IMR-90 (cell line): ENCODE results near the gene ANKRD13B. TPM values are rescaled to one million over a fixed set of nuclear protein-coding genes. Genes with fewer than 3 reads are reported as not detected.
A peak's percentile ranks its signal among the peaks of the same experiment; 100 is the strongest.

ENCODE experiments used
- ATAC-seq: fragments of 200-7000 bp; cut with Tn5 transposase; 2 replicates; pipeline ENCODE4 v1.9.1; 2020; ENCODE audit warnings: low read depth, mild to moderate bottlenecking, moderate library complexity
- BruUV-seq: library from RNA; stranded (reverse); fragments of 400-500 nt; replicated peaks from 2 replicates; lab custom pipeline; 2021; lab: Mats Ljungman, UMichigan
- CTCF ChIA-PET: fragments of 300-600 bp; formaldehyde crosslinking; extraction: SDS; loops from one replicate; lab custom pipeline; 2021; ENCODE audit warnings: antibody characterized with exemption; lab: Yijun Ruan, JAX
- POLR2A ChIA-PET: fragments of 300-600 bp; sonication (Branson Sonifier 250); formaldehyde crosslinking; loops from one replicate; lab custom pipeline; 2022; ENCODE audit warnings: antibody characterized with exemption; ENCODE audit not compliant: unreplicated experiment; lab: Charles Lee
- DNase-seq: peaks from one replicate; pipeline ENCODE4 v3.0.0; 2013
- H2AFZ ChIP-seq: replicated peaks from 2 replicates; pipeline ENCODE3; 2013; ENCODE audit warnings: low read length, mild to moderate bottlenecking; ENCODE audit not compliant: poor library complexity
- H2AK5ac ChIP-seq: 2 replicates; pipeline ENCODE4 v1.6.1; 2013; ENCODE audit warnings: low read depth, low read length, inconsistent platforms
- H2AK9ac ChIP-seq: replicated peaks from 2 replicates; pipeline ENCODE3; 2013; ENCODE audit warnings: mild to moderate bottlenecking, low read depth, low read length, moderate library complexity; ENCODE audit not compliant: poor library complexity
- H2BK120ac ChIP-seq: 2 replicates; pipeline ENCODE4 v1.6.1; 2013; ENCODE audit warnings: low read depth, low read length, inconsistent platforms
- H2BK15ac ChIP-seq: 3 replicates; pipeline ENCODE4 v1.6.1; 2013; ENCODE audit warnings: low read depth, low read length, inconsistent platforms
- H2BK20ac ChIP-seq: 2 replicates; pipeline ENCODE4 v1.6.1; 2013; ENCODE audit warnings: low read depth, mild to moderate bottlenecking, inconsistent platforms, low read length, moderate library complexity
- H2BK5ac ChIP-seq: 2 replicates; pipeline ENCODE4 v1.6.1; 2013; ENCODE audit warnings: mild to moderate bottlenecking, low read depth, low read length, inconsistent platforms; ENCODE audit not compliant: poor library complexity, severe bottlenecking
- H3K14ac ChIP-seq: replicated peaks from 2 replicates; pipeline ENCODE4 v1.6.1; 2013; ENCODE audit warnings: low read depth, low read length, inconsistent platforms
- H3K18ac ChIP-seq: 2 replicates; pipeline ENCODE4 v1.6.1; 2013; ENCODE audit warnings: low read depth, low read length, control low read depth
- H3K23ac ChIP-seq: 2 replicates; pipeline ENCODE4 v1.6.1; 2013; ENCODE audit warnings: low read depth, low read length, inconsistent platforms
- H3K27ac ChIP-seq: 2 replicates; pipeline ENCODE4 v1.5.1; 2013; ENCODE audit warnings: mild to moderate bottlenecking, control low read depth, low read length; ENCODE audit not compliant: insufficient read depth
- H3K27me3 ChIP-seq: 2 replicates; pipeline ENCODE4 v1.6.1; 2013; ENCODE audit warnings: low read length; ENCODE audit not compliant: control insufficient read depth, insufficient read depth
- H3K36me3 ChIP-seq: 2 replicates; pipeline ENCODE4 v1.6.1; 2013; ENCODE audit warnings: low read length, mixed read lengths; ENCODE audit not compliant: control insufficient read depth, insufficient read depth
- H3K4ac ChIP-seq: 2 replicates; pipeline ENCODE4 v1.6.1; 2013; ENCODE audit warnings: low read depth, low read length, inconsistent platforms
- H3K4me1 ChIP-seq: 2 replicates; pipeline ENCODE4 v1.6.1; 2013; ENCODE audit warnings: low read length, mixed read lengths; ENCODE audit not compliant: control insufficient read depth, insufficient read depth
- H3K4me2 ChIP-seq: 2 replicates; pipeline ENCODE4 v1.6.1; 2013; ENCODE audit warnings: low read depth, mild to moderate bottlenecking, control low read depth, low read length, moderate library complexity
- H3K4me3 ChIP-seq: 2 replicates; pipeline ENCODE4 v1.5.1; 2013; ENCODE audit warnings: low read depth, mild to moderate bottlenecking, control low read depth, low read length, moderate library complexity; ENCODE audit not compliant: insufficient read depth
- H3K56ac ChIP-seq: 2 replicates; pipeline ENCODE4 v1.6.1; 2013; ENCODE audit warnings: low read length, inconsistent platforms; ENCODE audit not compliant: insufficient read depth; ENCODE audit errors: extremely low read depth
- H3K79me1 ChIP-seq, 2 experiments: 2 replicates each; pipeline ENCODE4 v1.6.1; 2013; ENCODE audit warnings: low read length in 2 of 2, inconsistent platforms in 1 of 2, low read depth in 1 of 2
- H3K9ac ChIP-seq: 2 replicates; pipeline ENCODE4 v1.6.1; 2013; ENCODE audit warnings: low read depth, low read length, control low read depth
- H3K9me1 ChIP-seq: 2 replicates; pipeline ENCODE4 v1.6.1; 2013; ENCODE audit warnings: low read length, inconsistent platforms; ENCODE audit not compliant: insufficient read depth
- H3K9me3 ChIP-seq: 2 replicates; pipeline ENCODE4 v1.6.1; 2013; ENCODE audit warnings: low read length; ENCODE audit not compliant: control insufficient read depth, insufficient read depth
- H4K20me1 ChIP-seq: 2 replicates; pipeline ENCODE4 v1.6.1; 2013; ENCODE audit warnings: low read length, inconsistent platforms; ENCODE audit not compliant: insufficient read depth
- H4K5ac ChIP-seq: 2 replicates; pipeline ENCODE4 v1.6.1; 2013; ENCODE audit warnings: mild to moderate bottlenecking, low read depth, low read length, control low read depth
- H4K8ac ChIP-seq, 2 experiments: 2 replicates each; pipeline ENCODE4 v1.6.1; 2013; ENCODE audit warnings: low read depth in 2 of 2, low read length in 2 of 2, control low read depth in 1 of 2, inconsistent platforms in 1 of 2
- H4K91ac ChIP-seq: 2 replicates; pipeline ENCODE4 v1.6.1; 2013; ENCODE audit warnings: low read depth, low read length, inconsistent platforms; ENCODE audit not compliant: insufficient read depth
- CTCF ChIP-seq: conservative IDR thresholded peaks from 2 replicates; pipeline ENCODE4 v1.5.1; 2012; ENCODE audit warnings: mild to moderate bottlenecking, low read depth, low read length, improper control_type of control experiment
- FOS ChIP-seq: fragments of 150-350 bp; IDR thresholded peaks from 2 replicates; pipeline ENCODE4 v1.6.1; 2016; ENCODE audit warnings: low read depth, low read length
- MAFK ChIP-seq: IDR thresholded peaks from 2 replicates; pipeline ENCODE4 v1.6.1; 2012; ENCODE audit warnings: low read depth, low read length, improper control_type of control experiment
- RCOR1 ChIP-seq: IDR thresholded peaks from 2 replicates; pipeline ENCODE4 v1.6.1; 2012; ENCODE audit warnings: mild to moderate bottlenecking, low read length, improper control_type of control experiment; ENCODE audit not compliant: insufficient replicate concordance
- WGBS, 2 experiments: methylation state at CpG; one replicate each; pipeline versions ENCODE4 v1.1.5 to v1.1.7; 2013; ENCODE audit warnings: missing lambda C conversion rate in 2 of 2; ENCODE audit not compliant: insufficient read length in 1 of 2; ENCODE audit errors: extremely low coverage in 2 of 2; 5-methylcytosine and 5-hydroxymethylcytosine counted together
- dilution Hi-C: fragments of 300-500 bp; cut with HindIII; formaldehyde crosslinking; loops from one replicate; pipeline ENCODE4 v1.14.3; 2018; ENCODE audit warnings: low sequenced_read_pairs; ENCODE audit not compliant: unreplicated experiment
- in situ Hi-C: fragments of 300-500 bp; cut with MboI; formaldehyde crosslinking; loops from 3 replicates; pipeline ENCODE4 v1.14.3; 2019; ENCODE audit warnings: low sequenced_read_pairs, inconsistent platforms, mixed read lengths
- intact Hi-C: fragments of 100-400 bp; cut with micrococcal nuclease; formaldehyde crosslinking; loops from 2 replicates; pipeline ENCODE4 v1.10.0; 2022
- polyA plus RNA-seq, 3 experiments: library from polyadenylated mRNA; depleted of rRNA; stranded (reverse); fragments of >200 nt; gene quantifications; 2 replicates each; pipeline ENCODE4 v1.2.3, GENCODE V29; 2012; ENCODE audit warnings: low replicate concordance in 1 of 3
- total RNA-seq: library from RNA; depleted of rRNA; stranded (reverse); fragments of >200 nt; gene quantifications from 2 replicates; pipeline ENCODE4 v1.2.3, GENCODE V29; 2012
- TF ChIP-seq, protein P1 (sequence below): fragments of 150-350 bp; IDR thresholded peaks from 2 replicates; pipeline ENCODE4 v1.6.1; 2017; ENCODE audit warnings: mild to moderate bottlenecking, antibody characterized with exemption, low read length, low read depth

Gene ANKRD13B
- total and polyA plus RNA-seq, 2 of the 4 experiments (the other 2 are of a cell fraction): 0.90 to 4.0 TPM

DNA sequence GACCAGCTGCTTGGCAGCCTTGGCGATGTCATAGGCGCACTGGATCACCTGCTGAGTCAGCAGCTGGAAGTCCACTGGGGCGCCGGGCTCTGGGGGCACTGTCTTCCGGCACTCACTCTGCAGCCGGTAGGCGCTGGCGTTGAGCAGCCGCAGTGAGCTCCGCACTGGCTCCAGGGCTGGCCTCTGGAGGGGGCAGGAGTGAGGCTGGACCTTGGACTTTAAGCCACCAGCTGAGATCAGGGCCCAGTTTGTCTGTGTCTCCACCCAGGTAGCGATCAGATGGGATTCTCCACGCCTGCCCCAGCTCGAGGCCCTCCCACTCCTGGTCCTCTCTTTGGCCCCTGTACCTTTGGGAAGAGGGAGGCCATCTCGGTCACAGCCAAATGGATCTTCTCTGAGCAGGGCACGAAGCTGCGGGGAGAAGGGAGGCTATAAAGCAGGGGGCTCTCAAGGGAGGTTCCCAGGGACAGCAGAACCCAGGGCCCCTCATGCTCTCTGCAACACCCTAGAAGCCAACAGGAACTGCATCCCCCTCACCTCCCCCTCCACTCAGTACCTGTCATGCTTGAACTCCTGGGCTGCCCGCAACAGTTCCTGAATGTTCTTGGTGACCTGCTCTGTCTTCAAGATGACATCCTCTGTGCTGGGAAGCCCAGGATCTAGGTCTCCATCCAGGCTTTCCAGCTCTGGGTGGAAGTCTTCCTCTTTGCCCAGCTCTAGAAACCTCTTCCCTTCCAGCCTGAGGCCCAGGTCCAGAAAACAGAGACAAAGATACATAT, 18.0 kb upstream of the ANKRD13B start:
- peaks cover 3 to 36% of the 10 kb centered on the region in 2 experiments for H3K79me1 ChIP-seq

More for the DNA sequence above, 18.0 kb upstream of the ANKRD13B start:
- Histone ChIP-seq H3K27ac (no peak overlapping the region), H3K27me3 (no peaks in the 10 kb centered on the region), H3K4me2 (no peak overlapping the region), H2BK120ac (no peak overlapping the region), H4K5ac (no peak overlapping the region), H2AFZ (no peak overlapping the region), H3K23ac (no peak overlapping the region), H2BK15ac (no peak overlapping the region), H3K4me1 (peaks cover 8% of the 10 kb centered on the region; the same call in 1 of the 2 replicates), H3K36me3 (peaks cover 64% of the 10 kb centered on the region), H2AK9ac (peak overlapping the region; percentile 52), H3K4me3 (no peak overlapping the region), H3K56ac (no peak overlapping the region), H3K18ac (no peak overlapping the region), H2BK5ac (no peak overlapping the region), H4K8ac (no peak overlapping the region), H3K9me1 (no peaks in the 10 kb centered on the region; the same call in 1 of the 2 replicates), H3K14ac (no peak overlapping the region), H2AK5ac (no peak overlapping the region), H3K4ac (no peak overlapping the region), H4K91ac (no peak overlapping the region), H3K9me3 (no peaks in the 10 kb centered on the region), H2BK20ac (no peak overlapping the region), H3K9ac (no peak overlapping the region), H4K20me1 (no peaks in the 10 kb centered on the region; the same call in none of the 2 replicates)
- dilution Hi-C loops: no loop called here
- ChIA-PET CTCF (interaction anchor here (1.2 to 2.4 kb wide), 2 partner anchors 16 to 205 kb away, joined by 3 to 7 read pairs; no protein-coding TSS in a partner anchor), POLR2A (interaction anchor here (0.6 kb wide), 1 partner anchor 11 kb away, joined by 3 read pairs; no protein-coding TSS in a partner anchor)
- WGBS, 2 experiments: 94% methylated on average over 5 of the region's 17 CpGs; no CpG with 5 or more reads in 1 of the 2 experiments
- DNase-seq (no peak), ATAC-seq (no peak)
- intact Hi-C loops: no loop called here
- BruUV-seq: no TSS peak
- in situ Hi-C loops: no loop called here
- TF ChIP-seq RCOR1 (no peak), MAFK (peak; percentile 66), FOS (no peak), CTCF (no peak)
- TF ChIP-seq, protein P1, sequence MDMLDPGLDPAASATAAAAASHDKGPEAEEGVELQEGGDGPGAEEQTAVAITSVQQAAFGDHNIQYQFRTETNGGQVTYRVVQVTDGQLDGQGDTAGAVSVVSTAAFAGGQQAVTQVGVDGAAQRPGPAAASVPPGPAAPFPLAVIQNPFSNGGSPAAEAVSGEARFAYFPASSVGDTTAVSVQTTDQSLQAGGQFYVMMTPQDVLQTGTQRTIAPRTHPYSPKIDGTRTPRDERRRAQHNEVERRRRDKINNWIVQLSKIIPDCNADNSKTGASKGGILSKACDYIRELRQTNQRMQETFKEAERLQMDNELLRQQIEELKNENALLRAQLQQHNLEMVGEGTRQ: no peak
